HepG2 (cell line): Measurements from ENCODE around the gene PTPRF. TPM values are rescaled to one million over a fixed set of nuclear protein-coding genes. Genes with fewer than 3 reads are reported as not detected.

Experiments
- ATAC-seq: fragments of 200-7000 bp; cut with Tn5 transposase; 3 replicates; pipeline ENCODE4 v1.9.1; 2020; ENCODE audit warnings: mild to moderate bottlenecking, moderate library complexity
- BruUV-seq: library from RNA; stranded (reverse); fragments of 400-500 nt; replicated peaks from 2 replicates; lab custom pipeline; 2021; lab: Mats Ljungman, UMichigan
- CTCF ChIA-PET: fragments of 300-600 bp; formaldehyde crosslinking; extraction: SDS; loops from one replicate; lab custom pipeline; 2021; ENCODE audit warnings: low total read pairs, inconsistent platforms, low intra/inter-chr PET ratio; lab: Yijun Ruan, JAX
- POLR2A ChIA-PET: fragments of 350-600 bp; sonication (Branson Sonifier 250); formaldehyde crosslinking; loops from one replicate; lab custom pipeline; 2020; ENCODE audit warnings: antibody characterized with exemption, inconsistent platforms; lab: Yijun Ruan, JAX
- DNase-seq: peaks from one replicate; pipeline ENCODE4 v3.0.0-alpha.2; 2015; ENCODE audit warnings: low spot score
- FAIRE-seq: peaks from 3 replicates; lab custom pipeline; 2011; peaks lifted over from hg19 to GRCh38; lab: Jason Lieb, UNC
- H2AFZ ChIP-seq: one replicate; pipeline ENCODE4 v1.6.1; 2011; ENCODE audit warnings: low read length, inconsistent platforms
- H3K27ac ChIP-seq: fragments of 300-600 bp; 3 replicates; pipeline ENCODE4 v1.8.0; 2011; ENCODE audit warnings: mixed run types, mild to moderate bottlenecking, mixed read lengths, low read length, inconsistent platforms; ENCODE audit not compliant: insufficient read depth; ENCODE audit errors: extremely low read length
- H3K27me3 ChIP-seq, 2 experiments: fragments of 200-600 bp in 1 of 2; 2 replicates in 1 of 2; 3 replicates in 1 of 2; pipeline versions ENCODE4 v1.6.0 to v1.8.0; 2011; ENCODE audit warnings: low read length in 2 of 2, mild to moderate bottlenecking in 2 of 2, moderate library complexity in 2 of 2, inconsistent platforms in 1 of 2; ENCODE audit not compliant: insufficient read depth in 2 of 2, control insufficient read depth in 1 of 2
- H3K36me3 ChIP-seq, 2 experiments: fragments of 200-600 bp in 1 of 2; replicated peaks in 1 of 2; 2 replicates in 1 of 2; 3 replicates in 1 of 2; pipeline versions ENCODE4 v1.5.1 to v1.8.0; 2011; ENCODE audit warnings: low read length in 2 of 2, inconsistent platforms in 1 of 2; ENCODE audit not compliant: insufficient read depth in 2 of 2, control insufficient read depth in 1 of 2
- H3K4me1 ChIP-seq: 2 replicates; pipeline ENCODE4 v1.5.1; 2012; ENCODE audit warnings: low read length, inconsistent platforms; ENCODE audit not compliant: insufficient read depth
- H3K4me2 ChIP-seq: 2 replicates; pipeline ENCODE4 v1.6.0; 2011; ENCODE audit warnings: low read depth, low read length, inconsistent platforms
- H3K4me3 ChIP-seq, 3 experiments: fragments of 200-600 bp in 1 of 3; sonication (generic), shearing (Covaris generic) in 1 of 3; replicated peaks in 1 of 3; 2 replicates each; pipeline ENCODE4 v1.5.1; 2011 to 2016; ENCODE audit warnings: low read length in 3 of 3, inconsistent platforms in 2 of 3, low read depth in 2 of 3, mild to moderate bottlenecking in 2 of 3, control low read depth in 1 of 3, mixed read lengths in 1 of 3; ENCODE audit not compliant: insufficient read depth in 1 of 3
- H3K79me2 ChIP-seq: one replicate; pipeline ENCODE4 v1.6.1; 2011; ENCODE audit warnings: low read length, inconsistent platforms; ENCODE audit not compliant: insufficient read depth
- H3K9ac ChIP-seq: 2 replicates; pipeline ENCODE4 v1.6.0; 2011; ENCODE audit warnings: mild to moderate bottlenecking, low read depth, low read length, inconsistent platforms; ENCODE audit not compliant: insufficient read depth
- H3K9me3 ChIP-seq: 2 replicates; pipeline ENCODE4 v1.5.1; 2012; ENCODE audit warnings: mild to moderate bottlenecking, low read length
- H4K20me1 ChIP-seq: 2 replicates; pipeline ENCODE4 v1.6.0; 2011; ENCODE audit warnings: inconsistent platforms, mild to moderate bottlenecking, low read length, moderate library complexity; ENCODE audit not compliant: insufficient read depth
- AGO1 ChIP-seq: fragments of 200-400 bp; formaldehyde crosslinking; IDR thresholded peaks from 2 replicates; pipeline ENCODE4 v1.6.1; 2017; ENCODE audit warnings: mild to moderate bottlenecking, low read depth, low read length, moderate library complexity; ENCODE audit not compliant: poor library complexity, severe bottlenecking
- FOXC1 ChIP-seq: sonication (generic); formaldehyde crosslinking; IDR thresholded peaks from 2 replicates; pipeline ENCODE4 v1.8.0; 2022; ENCODE audit warnings: mild to moderate bottlenecking, missing genetic modification reagents, borderline replicate concordance
- HNF4G ChIP-seq, 2 experiments: sonication (generic) in 1 of 2; formaldehyde crosslinking in 1 of 2; IDR thresholded peaks; 2 replicates each; pipeline versions ENCODE4 v1.4.0 to v1.6.1; 2011 to 2020; ENCODE audit warnings: borderline replicate concordance in 2 of 2, low read depth in 2 of 2, mild to moderate bottlenecking in 2 of 2, low read length in 1 of 2, missing genetic modification reagents in 1 of 2, moderate library complexity in 1 of 2
- REPIN1 ChIP-seq: sonication (generic); formaldehyde crosslinking; IDR thresholded peaks from 2 replicates; pipeline ENCODE4 v1.8.0; 2022; ENCODE audit warnings: missing genetic modification reagents, low read depth, mild to moderate bottlenecking, borderline replicate concordance
- SMAD3 ChIP-seq: sonication (generic); formaldehyde crosslinking; IDR thresholded peaks from 2 replicates; pipeline ENCODE4 v1.4.0; 2020; ENCODE audit warnings: missing genetic modification reagents
- SYNCRIP ChIP-seq: fragments of 200-400 bp; formaldehyde crosslinking; IDR thresholded peaks from 2 replicates; pipeline ENCODE4 v1.6.1; 2018; ENCODE audit warnings: mild to moderate bottlenecking, low read depth, low read length; ENCODE audit not compliant: insufficient read depth
- TEAD2 ChIP-seq: sonication (generic); formaldehyde crosslinking; IDR thresholded peaks from 2 replicates; pipeline ENCODE4 v1.9.0; 2021; ENCODE audit warnings: missing genetic modification reagents
- XRCC5 ChIP-seq: fragments of 200-400 bp; formaldehyde crosslinking; optimal IDR thresholded peaks from 2 replicates; pipeline ENCODE3; 2017; ENCODE audit warnings: mild to moderate bottlenecking, low read length
- YEATS4 ChIP-seq: sonication (generic); formaldehyde crosslinking; IDR thresholded peaks from 2 replicates; pipeline ENCODE4 v1.4.0; 2020; ENCODE audit warnings: missing genetic modification reagents, borderline replicate concordance
- ZNF143 ChIP-seq: sonication (generic); formaldehyde crosslinking; IDR thresholded peaks from 2 replicates; pipeline ENCODE4 v1.4.0; 2020; ENCODE audit warnings: missing genetic modification reagents
- ZNF331 ChIP-seq: sonication (generic); formaldehyde crosslinking; IDR thresholded peaks from 2 replicates; pipeline ENCODE4 v1.4.0; 2020; ENCODE audit warnings: missing genetic modification reagents
- ZNF558 ChIP-seq: sonication (generic); formaldehyde crosslinking; IDR thresholded peaks from 2 replicates; pipeline ENCODE4 v1.9.0; 2022; ENCODE audit warnings: mild to moderate bottlenecking, missing genetic modification reagents, borderline replicate concordance
- ZNF605 ChIP-seq: sonication (generic); formaldehyde crosslinking; IDR thresholded peaks from 2 replicates; pipeline ENCODE4 v1.8.0; 2022; ENCODE audit warnings: mild to moderate bottlenecking, missing genetic modification reagents
- ZNF629 ChIP-seq: sonication (generic); formaldehyde crosslinking; conservative IDR thresholded peaks from 2 replicates; pipeline ENCODE4 v1.5.0; 2020; ENCODE audit warnings: missing genetic modification reagents
- ZNF879 ChIP-seq: sonication (generic); formaldehyde crosslinking; IDR thresholded peaks from 2 replicates; pipeline ENCODE4 v1.8.1; 2023; ENCODE audit warnings: missing genetic modification reagents
- WGBS: methylation state at CpG from one replicate; pipeline ENCODE4 v1.1.6; 2017; ENCODE audit warnings: low lambda C conversion rate; 5-methylcytosine and 5-hydroxymethylcytosine counted together
- in situ Hi-C: cut with HindIII; loops from 2 replicates; pipeline ENCODE4 v1.10.0; 2017; ENCODE audit warnings: low pct_unique_long_range_greater_than_20kb; ENCODE audit not compliant: extremely low pct_ligation_motif_present
- intact Hi-C: fragments of 100-400 bp; cut with micrococcal nuclease; formaldehyde crosslinking; loops from one replicate; pipeline ENCODE4 v1.10.0; 2022; ENCODE audit not compliant: unreplicated experiment
- polyA plus RNA-seq, 8 experiments: library from polyadenylated mRNA; depleted of rRNA in 3 of 8; stranded (reverse) in 7 of 8; unstranded in 1 of 8; fragments of >200 nt; fragmentation: Illumina TruSeq in 4 of 8; extraction: Trizol in 4 of 8; gene quantifications; 2 replicates each; pipeline versions ENCODE4 v1.2.1 to v1.2.3, GENCODE V29; 2011 to 2016; ENCODE audit warnings: low read depth in 4 of 8, missing spikeins in 1 of 8, mixed read lengths in 1 of 8; ENCODE audit not compliant: insufficient read depth in 1 of 8
- total RNA-seq, 5 experiments: library from RNA; depleted of rRNA; stranded (reverse); fragments of >200 nt; fragmentation: Illumina TruSeq; extraction: Trizol; gene quantifications; 2 replicates each; pipeline ENCODE4 v1.2.3, GENCODE V29; 2016; ENCODE audit warnings: low read depth in 1 of 5
- TF ChIP-seq, protein P1 (sequence below), 2 experiments: sonication (generic) in 1 of 2; formaldehyde crosslinking in 1 of 2; IDR thresholded peaks; 2 replicates each; pipeline versions ENCODE4 v1.4.0 to v1.6.1; 2018 to 2020; ENCODE audit warnings: missing genetic modification reagents in 2 of 2, borderline replicate concordance in 1 of 2, low read depth in 1 of 2, mild to moderate bottlenecking in 1 of 2, missing biosample characterization in 1 of 2
- TF ChIP-seq, protein P2 (sequence below): sonication (generic); formaldehyde crosslinking; IDR thresholded peaks from 2 replicates; pipeline ENCODE4 v1.5.0; 2020; ENCODE audit warnings: mild to moderate bottlenecking, missing genetic modification reagents, moderate library complexity

Gene PTPRF
- total and polyA plus RNA-seq, 2 of the 13 experiments (the other 11 are each of a cell fraction or from before 2014, with no cell fraction given) = 55.9 to 167 TPM

DNA sequence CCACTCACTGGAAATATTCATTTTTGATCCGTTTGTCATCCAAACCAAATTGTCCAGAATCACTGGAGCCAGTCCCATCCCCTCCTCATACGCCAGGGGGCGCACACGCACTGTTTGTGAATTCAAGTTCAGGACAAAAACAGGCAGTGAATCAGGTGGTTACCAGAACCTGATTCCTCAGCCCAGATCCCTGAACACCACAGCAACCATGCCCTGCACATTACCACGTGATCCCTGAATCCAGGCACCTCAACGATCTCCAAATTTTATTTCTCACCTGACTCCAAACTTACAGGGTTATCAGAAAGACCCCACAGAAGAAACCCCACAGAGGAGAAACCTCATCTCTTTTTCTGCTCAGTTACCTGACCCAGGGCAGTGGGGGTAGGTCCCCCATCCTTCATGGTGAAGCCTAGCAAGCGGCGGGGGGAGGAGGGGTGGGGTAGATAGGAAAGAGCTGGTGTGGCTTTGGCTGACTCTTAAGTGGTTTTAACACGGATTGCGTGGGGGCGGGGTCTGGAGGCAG, 1.4 kb upstream of the PTPRF start (continued):
- TF ChIP-seq REPIN1 (0 out of 2 replicates have a peak, but pooled peaks have one; percentile 32), HNF4G (IDR thresholded peaks at IDR 0.05; ENCODE audit: borderline replicate concordance, low read depth, low read length) (no peak), HNF4G (CRISPR knock-in tag; IDR thresholded peaks at IDR 0.05; ENCODE audit: borderline replicate concordance, low read depth) (no peak), FOXC1 (CRISPR knock-in tag) (peak; percentile 49; the same call in 1 of the 2 replicates), ZNF143 (CRISPR knock-in tag) (no peak), SYNCRIP (no peak), ZNF331 (peak; percentile 80; the same call in 1 of the 2 replicates), ZNF605 (CRISPR knock-in tag) (peak; percentile 39; the same call in 1 of the 2 replicates), TEAD2 (CRISPR knock-in tag) (no peak), XRCC5 (peak; percentile 78), SMAD3 (CRISPR knock-in tag) (peak; percentile 56; the same call in 1 of the 2 replicates), ZNF879 (CRISPR knock-in tag) (no peak)

DNA sequence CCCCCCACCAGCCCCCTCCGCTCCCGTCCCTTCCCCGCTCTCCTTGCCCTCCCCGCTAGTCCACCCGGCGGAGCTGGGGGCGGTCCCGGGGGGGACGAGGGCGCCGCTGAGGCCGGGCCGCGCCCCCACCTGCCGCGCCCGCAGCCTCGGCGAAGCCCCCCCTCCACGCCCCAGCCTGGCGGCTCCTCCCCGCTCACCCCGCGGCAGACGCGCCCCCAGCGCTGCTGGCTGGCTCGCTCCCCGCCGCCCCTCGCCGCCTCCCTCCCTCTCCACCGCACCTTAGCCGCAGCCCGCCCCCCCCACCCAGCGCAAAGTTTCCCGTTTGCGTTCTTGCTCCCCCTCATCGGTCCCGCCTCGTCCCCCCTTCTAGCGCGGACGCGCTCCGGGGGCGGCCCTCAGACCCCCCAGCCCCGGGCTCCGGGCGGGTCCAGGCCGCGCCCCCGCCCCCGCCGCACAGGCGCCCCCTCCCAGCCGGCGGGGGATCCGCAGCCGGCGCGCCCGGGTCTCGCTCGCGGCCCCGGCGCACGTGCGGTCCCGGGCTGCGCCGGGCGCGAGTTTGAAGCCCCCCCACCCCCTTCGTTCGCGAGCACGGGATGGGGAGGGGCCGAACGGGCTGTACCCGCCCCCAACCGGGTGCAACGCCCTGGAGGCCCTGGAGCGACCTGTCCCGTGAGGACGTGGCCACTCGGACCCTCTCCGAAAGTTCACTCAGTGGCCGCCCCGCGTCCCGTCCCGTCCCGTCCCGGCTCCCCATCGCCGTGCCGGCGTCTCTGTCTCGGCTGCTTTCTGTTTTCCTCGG, 623 bp downstream of the PTPRF start:
- CTCF ChIA-PET = interaction anchor here (0.9 kb wide), 1 partner anchor 24 kb away, joined by 3 read pairs; no protein-coding TSS in a partner anchor
- POLR2A ChIA-PET = interaction anchor here (0.9 to 8.6 kb wide), 4 partner anchors 11 to 119 kb away, joined by 6 to 87 read pairs (median 14); partner anchors contain the start of gene KDM4A
- Histone ChIP-seq H3K27me3 (no peaks in the 10 kb centered on the region), H3K4me3 (peak overlapping the region; percentile 64 to 86 (median 77)), H4K20me1 (peaks cover 24% of the 10 kb centered on the region), H3K79me2 (peaks cover 48% of the 10 kb centered on the region), H3K4me1 (peaks cover 58% of the 10 kb centered on the region), H3K27ac (peak overlapping the region; percentile 66), H2AFZ (no peak overlapping the region), H3K9ac (peak overlapping the region; percentile 85), H3K36me3 (peaks cover 0 to 8% of the 10 kb centered on the region in 2 experiments; a peak in 1 of 5 replicates), H3K9me3 (no peaks in the 10 kb centered on the region), H3K4me2 (peak overlapping the region; percentile 91)
- in situ Hi-C loops = no loop called here
- intact Hi-C loops = loop anchor here (5.0 kb wide), 1 partner anchor 121 kb away; the partner anchor contains the start of gene KDM4A
- no TSS peak for BruUV-seq
- DNase-seq (no peak), ATAC-seq (peak; percentile 25), FAIRE-seq (no peak)
- 2% methylated on average over 28 of the region's 102 CpGs for WGBS
- TF ChIP-seq ZNF629 (CRISPR knock-in tag) (0 out of 2 replicates have a peak, but pooled peaks have one; percentile 8), AGO1 (peak; percentile 25), ZNF558 (CRISPR knock-in tag) (no peak), YEATS4 (CRISPR knock-in tag) (0 out of 2 replicates have a peak, but pooled peaks have one; percentile 3)
- TF ChIP-seq, protein P1, sequence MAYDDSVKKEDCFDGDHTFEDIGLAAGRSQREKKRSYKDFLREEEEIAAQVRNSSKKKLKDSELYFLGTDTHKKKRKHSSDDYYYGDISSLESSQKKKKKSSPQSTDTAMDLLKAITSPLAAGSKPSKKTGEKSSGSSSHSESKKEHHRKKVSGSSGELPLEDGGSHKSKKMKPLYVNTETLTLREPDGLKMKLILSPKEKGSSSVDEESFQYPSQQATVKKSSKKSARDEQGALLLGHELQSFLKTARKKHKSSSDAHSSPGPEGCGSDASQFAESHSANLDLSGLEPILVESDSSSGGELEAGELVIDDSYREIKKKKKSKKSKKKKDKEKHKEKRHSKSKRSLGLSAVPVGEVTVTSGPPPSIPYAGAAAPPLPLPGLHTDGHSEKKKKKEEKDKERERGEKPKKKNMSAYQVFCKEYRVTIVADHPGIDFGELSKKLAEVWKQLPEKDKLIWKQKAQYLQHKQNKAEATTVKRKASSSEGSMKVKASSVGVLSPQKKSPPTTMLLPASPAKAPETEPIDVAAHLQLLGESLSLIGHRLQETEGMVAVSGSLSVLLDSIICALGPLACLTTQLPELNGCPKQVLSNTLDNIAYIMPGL (CRISPR knock-in tag; IDR thresholded peaks at IDR 0.05; ENCODE audit: borderline replicate concordance in 1 of 2, low read depth in 1 of 2) = peak in 1 of 2 experiments; percentile 24; a peak in 1 of 4 replicates
- TF ChIP-seq, protein P2, sequence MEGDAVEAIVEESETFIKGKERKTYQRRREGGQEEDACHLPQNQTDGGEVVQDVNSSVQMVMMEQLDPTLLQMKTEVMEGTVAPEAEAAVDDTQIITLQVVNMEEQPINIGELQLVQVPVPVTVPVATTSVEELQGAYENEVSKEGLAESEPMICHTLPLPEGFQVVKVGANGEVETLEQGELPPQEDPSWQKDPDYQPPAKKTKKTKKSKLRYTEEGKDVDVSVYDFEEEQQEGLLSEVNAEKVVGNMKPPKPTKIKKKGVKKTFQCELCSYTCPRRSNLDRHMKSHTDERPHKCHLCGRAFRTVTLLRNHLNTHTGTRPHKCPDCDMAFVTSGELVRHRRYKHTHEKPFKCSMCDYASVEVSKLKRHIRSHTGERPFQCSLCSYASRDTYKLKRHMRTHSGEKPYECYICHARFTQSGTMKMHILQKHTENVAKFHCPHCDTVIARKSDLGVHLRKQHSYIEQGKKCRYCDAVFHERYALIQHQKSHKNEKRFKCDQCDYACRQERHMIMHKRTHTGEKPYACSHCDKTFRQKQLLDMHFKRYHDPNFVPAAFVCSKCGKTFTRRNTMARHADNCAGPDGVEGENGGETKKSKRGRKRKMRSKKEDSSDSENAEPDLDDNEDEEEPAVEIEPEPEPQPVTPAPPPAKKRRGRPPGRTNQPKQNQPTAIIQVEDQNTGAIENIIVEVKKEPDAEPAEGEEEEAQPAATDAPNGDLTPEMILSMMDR (CRISPR knock-in tag) = no peak; the same call in 1 of the 2 replicates
